Type B pancreatic cell (in vitro differentiated cells): ENCODE data around the gene ASRGL1. TPM values are rescaled to one million over a fixed set of nuclear protein-coding genes. Genes with fewer than 3 reads are reported as not detected.
"Not testable (repeated sequence)": the region's sequence is repeated elsewhere in the genome, so short reads cannot be mapped to it uniquely, and the experiment has no call there.

ENCODE experiments used
- DNase-seq: peaks from one replicate; pipeline ENCODE4 v3.0.0; 2021; ENCODE audit warnings: mixed read lengths; ENCODE audit not compliant: unreplicated experiment; ENCODE audit errors: extremely low spot score
- H3K27ac Mint-ChIP-seq: 2 replicates; pipeline ENCODE4 v1.8.0; 2021; ENCODE audit warnings: mild to moderate bottlenecking, mixed read lengths
- H3K27me3 Mint-ChIP-seq: 2 replicates; pipeline ENCODE4 v1.8.0; 2021; ENCODE audit warnings: mixed read lengths
- H3K36me3 Mint-ChIP-seq: 2 replicates; pipeline ENCODE4 v1.8.0; 2021; ENCODE audit warnings: mixed read lengths
- H3K4me1 Mint-ChIP-seq: one replicate; pipeline ENCODE4 v1.8.0; 2021; ENCODE audit warnings: mixed read lengths; ENCODE audit not compliant: unreplicated experiment
- H3K4me3 Mint-ChIP-seq: 2 replicates; pipeline ENCODE4 v1.8.0; 2021; ENCODE audit warnings: mild to moderate bottlenecking, mixed read lengths
- H3K9me3 Mint-ChIP-seq: 2 replicates; pipeline ENCODE4 v1.8.0; 2021; ENCODE audit warnings: mixed read lengths
- CTCF ChIP-seq: fragments of 200-600 bp; sonication (generic); conservative IDR thresholded peaks from 2 replicates; pipeline ENCODE4 v1.5.0; 2021; ENCODE audit warnings: antibody characterized with exemption, mild to moderate bottlenecking
- total RNA-seq: library from RNA; stranded (reverse); gene quantifications from 2 replicates; pipeline ENCODE4 v1.2.1, GENCODE V29; 2021; ENCODE audit warnings: low replicate concordance

The ASRGL1 gene
- total RNA-seq, 1 donor from 2014 or later, result 48.0 TPM

GRCh38 chr11:62374801-62375200 is 37.6 kb downstream of the ASRGL1 start:
- H3K9me3 Mint-ChIP-seq, result no peaks in the 10 kb centered on the region
- H3K4me3 Mint-ChIP-seq, result no peak overlapping the region
- H3K4me1 Mint-ChIP-seq, result peaks cover 4% of the 10 kb centered on the region
- H3K27ac Mint-ChIP-seq, result no peak overlapping the region
- DNase-seq, result no peak
- no peaks in the 10 kb centered on the region for H3K36me3 Mint-ChIP-seq
- TF ChIP-seq CTCF, result no peak
- peaks cover 6% of the 10 kb centered on the region for H3K27me3 Mint-ChIP-seq

- H3K36me3 Mint-ChIP-seq, H3K4me3 Mint-ChIP-seq, H3K9me3 Mint-ChIP-seq, DNase-seq, H3K27ac Mint-ChIP-seq, H3K27me3 Mint-ChIP-seq: not testable (repeated sequence)
- peaks cover 32% of the 10 kb centered on the region for H3K4me1 Mint-ChIP-seq
- TF ChIP-seq CTCF, result peak; percentile 73
Observed at GRCh38 chr11:62378459-62379063, 41.3 kb downstream of the ASRGL1 start.

GRCh38 chr11:62379586-62379985 is 42.3 kb downstream of the ASRGL1 start:
- H3K36me3 Mint-ChIP-seq, H3K9me3 Mint-ChIP-seq, DNase-seq, H3K27ac Mint-ChIP-seq, H3K27me3 Mint-ChIP-seq, H3K4me3 Mint-ChIP-seq: not testable (repeated sequence)
- peaks cover 32% of the 10 kb centered on the region for H3K4me1 Mint-ChIP-seq

- Mint-ChIP-seq H3K4me1 (peaks cover 32% of the 10 kb centered on the region), H3K4me3 (peak overlapping the region; percentile 61), H3K27ac (peak overlapping the region; percentile 58)
- TF ChIP-seq CTCF, result peak; percentile 89
- not testable (repeated sequence) for H3K27me3 Mint-ChIP-seq, DNase-seq, H3K9me3 Mint-ChIP-seq, H3K36me3 Mint-ChIP-seq
Observed at GRCh38 chr11:62380821-62381245, 43.6 kb downstream of the ASRGL1 start.

GRCh38 chr11:62383822-62384221 is 46.6 kb downstream of the ASRGL1 start:
- Mint-ChIP-seq H3K27ac (no peak overlapping the region), H3K27me3 (no peaks in the 10 kb centered on the region), H3K36me3 (no peaks in the 10 kb centered on the region), H3K4me1 (peaks cover 33% of the 10 kb centered on the region), H3K9me3 (no peaks in the 10 kb centered on the region), H3K4me3 (no peak overlapping the region)
- no peak for TF ChIP-seq CTCF
- no peak for DNase-seq

- H3K27ac Mint-ChIP-seq, H3K4me3 Mint-ChIP-seq, H3K27me3 Mint-ChIP-seq, H3K36me3 Mint-ChIP-seq, H3K9me3 Mint-ChIP-seq, DNase-seq: not testable (repeated sequence)
- H3K4me1 Mint-ChIP-seq, result peaks cover 34% of the 10 kb centered on the region
Observed at GRCh38 chr11:62386083-62386482, 48.8 kb downstream of the ASRGL1 start.

GRCh38 chr11:62387381-62387780 is 50.1 kb downstream of the ASRGL1 start:
- H3K36me3 Mint-ChIP-seq, result no peaks in the 10 kb centered on the region
- H3K4me3 Mint-ChIP-seq, result no peak overlapping the region

More at GRCh38 chr11:62387381-62387780, 50.1 kb downstream of the ASRGL1 start:
- no peak for TF ChIP-seq CTCF
- H3K9me3 Mint-ChIP-seq, result no peaks in the 10 kb centered on the region
- H3K27me3 Mint-ChIP-seq, result no peaks in the 10 kb centered on the region
- no peak for DNase-seq
- peaks cover 23% of the 10 kb centered on the region for H3K4me1 Mint-ChIP-seq
- H3K27ac Mint-ChIP-seq, result no peak overlapping the region
